ENCODE data around the gene IL17B.

The IL17B gene, protein sequence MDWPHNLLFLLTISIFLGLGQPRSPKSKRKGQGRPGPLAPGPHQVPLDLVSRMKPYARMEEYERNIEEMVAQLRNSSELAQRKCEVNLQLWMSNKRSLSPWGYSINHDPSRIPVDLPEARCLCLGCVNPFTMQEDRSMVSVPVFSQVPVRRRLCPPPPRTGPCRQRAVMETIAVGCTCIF

DNA sequence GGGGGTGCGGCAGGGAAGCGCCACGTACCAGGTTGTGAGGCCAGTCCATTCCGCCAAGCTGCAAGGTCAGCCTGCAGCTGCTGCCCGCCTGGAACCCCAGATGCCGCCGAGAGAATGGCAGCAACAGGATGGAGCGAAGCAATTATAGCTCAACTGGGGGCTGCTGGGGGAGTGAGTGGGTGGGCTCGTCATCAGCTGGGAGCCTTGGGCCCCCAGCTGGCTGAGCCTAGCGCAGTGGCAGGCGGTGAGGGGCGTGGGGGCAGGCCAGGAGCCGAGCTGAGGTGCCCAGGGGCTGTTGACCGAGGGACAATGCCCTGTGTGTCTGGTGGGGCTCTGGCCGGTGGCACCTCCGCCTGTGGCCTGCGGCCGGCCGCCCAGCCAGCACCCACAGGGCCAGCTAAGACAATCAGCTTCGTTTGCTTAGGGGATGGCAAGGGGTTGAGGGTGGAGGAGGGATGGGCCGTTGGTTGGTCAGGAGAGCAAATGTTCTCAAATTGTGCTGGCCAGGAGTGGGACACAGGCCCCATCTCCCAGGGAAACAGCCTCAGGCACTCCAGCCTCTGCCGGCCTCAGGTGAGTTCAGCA is at the start of gene IL17B:
TSS of gene IL17B (minus strand) at position 116 of the 585 bp plus-strand sequence. CDS start at position 49, 67 bp downstream.
- DNase-seq, result no peak

DNA sequence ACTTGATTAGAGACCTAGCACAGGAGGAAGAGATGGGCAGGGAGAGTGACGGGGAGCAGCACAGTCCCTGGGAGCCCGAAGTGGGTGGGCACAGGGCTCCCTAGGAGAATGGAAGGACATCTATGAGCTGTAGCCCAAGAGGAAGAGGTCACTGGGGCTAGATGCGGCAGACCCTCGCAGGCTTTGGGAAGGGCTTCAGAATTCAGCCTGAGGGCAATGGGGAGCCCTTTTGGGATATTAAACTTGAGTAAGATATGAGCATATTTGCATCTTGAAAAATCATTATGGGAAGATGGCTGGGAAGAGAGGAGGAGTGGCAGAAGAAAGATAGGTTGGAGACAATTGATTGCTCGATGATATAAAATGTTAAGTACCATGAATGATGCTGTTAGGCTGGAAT is 48.9 kb upstream of the IL17B start:
- DNase-seq, result no peak

DNA sequence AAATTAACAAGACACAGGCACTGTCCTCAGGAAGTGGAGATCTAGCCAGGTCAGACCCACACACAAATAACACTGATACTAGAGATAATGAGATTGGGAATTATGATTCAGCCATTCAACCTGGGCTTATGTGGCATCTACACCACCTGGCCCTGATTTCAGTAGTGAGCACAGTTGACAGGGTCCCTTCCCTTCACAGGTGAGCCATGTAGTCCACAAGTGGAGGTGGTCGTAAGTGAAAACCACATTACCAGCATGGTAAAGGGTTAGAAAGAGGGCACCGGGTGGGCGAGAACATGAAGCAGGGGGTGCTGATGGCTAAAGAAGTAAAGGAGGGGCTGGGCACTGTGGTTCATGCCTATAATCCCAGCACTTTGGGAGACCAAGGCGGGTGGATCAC is 48.3 kb upstream of the IL17B start:
- DNase-seq, result no peak

DNA sequence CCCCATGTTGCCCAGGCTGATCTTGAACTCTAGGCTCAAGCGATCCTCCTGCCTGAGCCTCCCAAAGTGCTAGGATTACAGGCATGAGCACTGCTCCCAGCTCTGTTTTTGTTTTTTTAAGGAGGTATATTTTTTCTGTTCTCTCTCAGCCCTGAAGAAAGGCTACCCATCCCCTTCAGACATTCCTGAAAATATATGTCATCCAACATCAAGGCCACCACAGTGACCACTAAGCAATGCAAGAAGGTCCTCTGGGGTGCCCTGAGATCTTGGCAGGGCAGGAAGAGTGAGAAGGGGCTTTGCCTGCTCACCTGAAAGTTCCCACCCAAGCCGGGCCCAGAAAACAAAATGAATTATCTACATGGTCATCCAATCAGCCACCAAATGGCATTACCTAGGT is 47.8 kb upstream of the IL17B start:
- no peak for DNase-seq

DNA sequence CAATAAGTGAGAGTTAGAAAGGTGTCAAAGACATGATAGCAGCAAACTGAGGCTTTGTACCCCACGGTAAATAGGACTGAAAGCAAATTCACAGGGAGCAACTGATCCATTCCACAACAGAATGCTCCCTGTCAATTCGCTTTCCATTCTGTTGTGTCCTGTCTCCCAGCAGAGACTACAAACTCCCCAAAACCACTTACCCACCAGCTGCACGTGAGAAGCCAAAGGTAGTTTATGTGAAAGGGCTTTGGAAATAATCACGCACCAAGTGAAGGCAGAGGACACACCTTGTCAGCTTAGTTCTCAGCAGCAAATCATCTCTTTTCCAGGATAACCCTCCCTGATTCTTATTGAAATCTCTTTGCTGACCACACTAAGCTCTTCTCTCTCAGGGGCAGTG is 46.6 kb upstream of the IL17B start:
- DNase-seq, result no peak

DNA sequence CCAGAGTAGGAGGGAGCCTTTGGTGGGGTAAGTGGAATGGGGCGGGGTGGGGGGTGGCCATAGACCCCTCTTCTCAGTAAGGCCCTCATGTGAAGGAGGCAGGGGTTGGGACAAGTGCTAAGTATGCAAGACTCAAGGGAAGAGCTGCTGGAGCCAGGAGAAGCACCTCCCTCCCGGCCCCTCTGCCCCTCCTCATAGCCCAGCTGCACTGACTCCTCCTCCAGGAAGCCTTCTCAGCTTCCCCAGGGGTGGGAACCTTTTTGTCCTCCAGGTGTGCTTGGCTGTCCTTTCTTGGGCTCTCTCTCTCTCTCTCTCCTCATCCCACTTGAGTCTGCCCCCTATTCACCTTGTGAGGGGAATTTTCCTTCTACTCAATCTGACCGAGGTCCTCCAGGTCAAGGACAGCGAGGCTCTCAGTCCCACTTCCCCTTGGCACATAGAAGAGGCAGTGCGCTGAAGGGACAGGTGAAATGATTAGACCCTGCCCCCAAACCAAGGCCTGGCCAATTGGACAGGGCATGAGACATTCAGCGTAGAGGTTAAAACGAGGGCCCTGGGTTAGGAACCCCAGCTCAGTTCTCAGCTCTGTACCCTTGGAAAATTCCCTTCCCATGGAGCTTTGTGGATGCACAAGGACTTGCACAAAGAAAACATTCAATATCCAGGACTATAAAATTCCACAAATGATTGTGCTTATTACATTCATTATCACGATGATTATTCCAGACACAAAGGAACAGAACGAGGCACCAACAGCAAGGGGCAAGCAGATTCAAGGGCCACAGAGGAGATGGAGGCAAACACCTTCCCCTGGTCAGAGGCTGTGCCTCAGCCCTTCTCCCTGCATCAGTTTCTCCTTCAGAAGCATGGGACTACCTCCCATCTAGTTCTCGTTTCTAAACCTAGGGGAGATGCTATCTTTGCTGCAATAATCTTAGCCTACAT is 45.6 kb upstream of the IL17B start:
- DNase-seq, result no peak

DNA sequence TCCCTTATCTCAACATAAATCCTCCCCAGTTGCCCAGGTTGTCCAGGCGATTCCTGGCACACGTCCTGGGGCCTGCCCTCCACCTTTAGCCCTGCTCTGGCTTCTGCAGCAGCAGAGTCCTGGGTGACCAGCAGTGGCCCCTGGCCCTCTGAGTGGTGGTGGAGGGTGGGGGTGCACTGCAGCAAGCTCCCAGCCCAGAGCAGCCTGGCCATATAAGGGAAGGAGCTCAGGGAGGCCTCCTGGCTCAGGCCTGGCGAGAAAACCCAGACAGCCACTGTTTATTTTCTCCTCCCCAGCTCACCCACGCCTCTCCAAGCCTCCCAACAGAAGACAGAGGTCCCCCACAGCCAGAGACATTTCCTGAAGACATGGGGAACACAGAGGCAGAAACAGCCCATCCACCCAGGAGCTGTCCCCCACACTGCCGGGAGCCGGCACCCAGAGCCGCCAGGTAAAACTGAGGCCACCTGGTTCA is 44.7 kb upstream of the IL17B start:
- DNase-seq, result no peak

DNA sequence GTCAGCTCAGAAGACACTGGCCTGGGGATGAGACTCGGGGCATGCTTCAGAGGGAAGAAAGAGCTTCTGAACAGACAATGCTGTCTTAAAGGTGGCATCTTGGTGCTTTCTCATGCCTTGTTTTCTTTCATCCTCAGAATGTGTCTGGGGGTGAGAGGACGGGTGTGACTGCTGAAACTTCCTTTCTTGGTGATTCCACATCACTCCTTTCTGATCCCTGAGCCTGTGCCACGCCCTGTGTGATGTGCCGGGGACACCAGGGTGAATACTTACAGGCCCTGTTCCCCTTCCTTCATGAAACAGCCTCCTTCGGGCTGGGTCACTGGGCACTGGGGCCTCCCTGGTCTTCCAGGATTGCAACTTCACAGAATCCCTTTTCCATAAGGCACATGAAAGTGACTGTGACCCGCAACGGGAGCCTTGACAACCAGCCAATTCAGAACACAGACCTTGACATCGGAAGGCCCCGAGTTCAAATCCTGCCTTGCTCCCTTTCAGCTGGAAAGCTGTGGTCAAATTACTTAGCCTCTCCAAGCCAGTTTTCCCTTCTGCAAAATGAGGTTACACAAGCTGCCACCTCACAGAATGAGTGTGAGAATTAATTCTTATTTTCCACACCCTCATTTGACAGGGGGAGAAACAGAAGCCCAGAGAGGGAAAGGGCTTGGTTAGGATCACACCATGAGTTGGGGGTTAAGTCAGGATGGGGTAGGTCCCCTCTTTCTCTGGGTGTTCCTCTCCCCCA is 44.1 kb upstream of the IL17B start:
- no peak for DNase-seq

DNA sequence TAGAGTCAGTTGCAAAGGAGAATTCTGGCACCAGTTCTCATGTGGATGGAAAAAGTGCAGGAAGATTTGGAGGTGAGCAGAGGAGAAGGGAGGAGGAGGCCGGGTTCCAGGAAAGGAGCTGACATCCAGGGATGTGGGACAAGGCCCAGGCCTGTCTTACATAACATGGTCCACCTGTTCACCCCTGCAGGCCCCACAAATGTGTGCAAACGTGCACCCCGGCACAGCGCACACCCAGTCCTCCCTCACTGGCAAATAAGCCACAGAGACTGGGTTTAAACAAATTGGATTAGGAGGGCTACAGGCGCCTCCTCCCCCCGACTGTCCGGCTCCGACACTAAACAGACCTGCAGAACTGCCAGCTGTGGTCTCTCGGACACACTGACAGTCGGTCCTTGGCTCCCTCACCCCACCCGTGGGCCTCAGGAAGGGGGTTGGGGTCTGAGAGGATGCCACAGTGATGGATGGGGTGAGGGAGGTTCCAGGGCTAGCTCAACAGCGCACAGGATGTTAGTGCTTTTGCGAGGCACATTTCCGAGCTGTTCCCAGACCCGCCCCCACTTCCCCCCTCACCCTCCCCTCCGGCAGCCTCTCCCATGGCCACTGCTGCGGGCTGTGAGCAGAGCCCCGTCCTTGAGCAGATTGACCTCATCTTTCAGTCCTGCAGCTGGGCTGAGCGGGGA is 43.4 kb upstream of the IL17B start:
- DNase-seq, result no peak

DNA sequence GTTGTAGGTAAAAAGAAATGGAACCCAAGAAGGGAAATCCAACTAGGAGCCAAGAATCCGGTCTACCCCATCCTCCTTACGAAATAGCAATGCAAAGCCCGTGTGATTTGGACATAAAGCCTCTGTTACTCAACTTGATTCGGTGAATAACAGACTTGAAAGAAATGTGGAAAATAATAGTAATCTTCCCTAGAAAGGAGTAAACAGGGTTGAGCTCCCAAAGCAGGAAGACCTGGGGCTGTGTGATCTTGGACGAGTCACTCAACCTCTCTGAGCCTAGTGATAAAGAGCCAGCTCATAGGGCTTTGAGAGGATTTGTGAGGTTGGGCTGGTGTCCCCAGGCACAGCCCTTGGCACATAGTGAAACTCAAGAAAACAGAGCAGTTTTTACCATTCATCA is 42.7 kb upstream of the IL17B start:
- no peak for DNase-seq

DNA sequence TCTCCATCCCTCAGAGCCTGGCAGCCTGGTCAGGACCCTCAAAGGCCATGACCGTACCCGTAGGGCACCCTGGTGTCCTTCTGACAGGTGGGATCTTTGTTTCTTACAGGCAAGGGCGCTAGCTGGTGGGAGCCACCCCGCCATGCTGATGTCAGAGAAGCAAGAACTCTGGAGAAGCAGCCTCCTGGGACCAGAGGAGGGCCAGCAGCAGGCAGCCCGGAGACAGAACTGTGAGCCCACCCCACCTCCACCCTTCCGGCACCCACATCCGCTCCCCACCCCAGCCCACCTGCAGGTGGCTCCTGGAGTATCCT is 42.2 kb upstream of the IL17B start:
- DNase-seq, result no peak

DNA sequence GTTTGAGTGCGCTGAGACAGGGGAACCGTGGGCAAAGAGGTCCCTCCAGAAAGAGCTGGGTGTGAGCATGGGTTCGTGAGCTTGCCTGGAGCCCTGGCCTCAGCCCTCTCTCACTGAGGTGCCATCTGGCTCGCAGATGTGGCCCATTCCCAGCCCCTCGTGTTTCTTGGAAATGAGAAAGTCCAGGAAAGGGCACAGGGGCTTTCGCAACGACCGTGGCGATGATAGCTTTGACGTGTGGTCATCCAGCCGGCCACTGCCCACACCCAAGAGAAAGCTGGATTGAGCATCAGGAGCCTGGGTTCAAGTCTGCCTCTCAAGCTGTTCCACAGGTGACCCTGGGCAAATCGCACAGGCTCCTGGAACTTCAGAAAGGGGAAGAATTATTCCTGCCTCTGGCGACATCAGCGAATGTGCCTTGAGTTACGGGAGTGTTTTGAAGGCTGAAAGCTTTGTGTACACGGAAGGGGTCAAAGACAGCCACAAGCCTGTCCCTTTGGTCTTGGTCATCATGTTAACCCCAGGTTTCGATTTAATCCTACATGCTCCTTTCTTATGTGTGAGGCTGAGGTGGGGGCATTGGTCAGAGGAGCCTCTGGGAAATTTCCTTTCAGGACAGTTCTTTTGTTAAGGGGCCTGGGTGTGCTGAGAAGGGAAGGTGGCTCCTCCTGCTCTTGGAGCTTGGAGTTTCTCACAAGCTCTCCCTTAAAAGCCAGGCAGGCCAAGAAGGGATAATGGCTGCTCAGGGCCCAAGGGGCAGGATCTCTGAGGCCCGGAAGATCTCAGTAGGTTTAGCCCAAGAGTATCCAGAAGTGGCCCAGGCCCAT is 41.7 kb upstream of the IL17B start:
- no peak for DNase-seq

DNA sequence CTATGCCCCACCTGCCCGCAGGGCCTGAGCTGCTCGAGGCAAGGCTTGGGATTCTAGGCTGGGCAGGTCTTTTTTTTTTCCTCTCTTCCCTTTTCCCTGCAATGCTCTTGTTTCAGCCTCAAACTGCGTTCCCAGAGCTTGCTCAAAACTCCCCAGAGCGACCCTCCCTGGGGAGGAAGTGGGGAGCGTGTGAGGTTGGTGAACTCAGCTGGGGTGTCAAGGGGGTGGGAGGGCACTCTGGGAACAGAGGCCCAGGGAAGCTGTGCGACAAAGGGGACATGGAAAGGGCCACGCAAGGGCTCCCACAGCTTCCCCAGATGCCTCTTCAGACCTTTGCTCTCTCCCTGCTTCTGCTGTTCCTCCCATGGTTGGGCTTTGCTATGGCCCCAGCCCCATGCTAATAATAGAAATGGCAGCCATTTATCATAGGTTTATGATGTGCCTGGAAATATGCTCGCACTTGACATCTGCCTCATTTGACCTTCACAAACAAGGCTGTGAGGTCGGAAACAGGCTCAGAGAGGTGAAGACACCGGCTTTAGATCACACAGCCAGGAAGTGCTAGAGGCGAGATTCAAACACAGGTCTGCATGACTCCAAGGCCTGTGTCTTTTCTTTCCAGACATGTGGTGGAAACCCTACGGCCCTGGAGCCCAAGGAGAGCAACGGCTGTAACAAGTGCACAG is 40.9 kb upstream of the IL17B start:
- DNase-seq, result no peak

DNA sequence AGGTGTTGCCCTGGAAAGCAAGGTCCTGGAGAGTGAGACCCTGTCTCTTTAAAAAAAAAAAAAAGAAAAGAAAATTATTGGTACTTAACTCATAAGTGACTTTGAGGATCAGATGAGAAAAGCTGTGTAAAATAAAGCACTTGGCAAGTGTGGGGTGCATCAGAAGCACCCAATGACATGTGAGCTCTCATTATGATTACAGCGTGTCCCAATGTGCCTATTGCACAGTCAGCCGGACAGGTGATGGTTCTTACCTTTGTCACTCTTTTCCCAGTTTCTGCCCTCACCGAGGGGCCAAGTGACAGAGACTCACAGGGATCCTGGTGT is 40.4 kb upstream of the IL17B start:
- no peak for DNase-seq

DNA sequence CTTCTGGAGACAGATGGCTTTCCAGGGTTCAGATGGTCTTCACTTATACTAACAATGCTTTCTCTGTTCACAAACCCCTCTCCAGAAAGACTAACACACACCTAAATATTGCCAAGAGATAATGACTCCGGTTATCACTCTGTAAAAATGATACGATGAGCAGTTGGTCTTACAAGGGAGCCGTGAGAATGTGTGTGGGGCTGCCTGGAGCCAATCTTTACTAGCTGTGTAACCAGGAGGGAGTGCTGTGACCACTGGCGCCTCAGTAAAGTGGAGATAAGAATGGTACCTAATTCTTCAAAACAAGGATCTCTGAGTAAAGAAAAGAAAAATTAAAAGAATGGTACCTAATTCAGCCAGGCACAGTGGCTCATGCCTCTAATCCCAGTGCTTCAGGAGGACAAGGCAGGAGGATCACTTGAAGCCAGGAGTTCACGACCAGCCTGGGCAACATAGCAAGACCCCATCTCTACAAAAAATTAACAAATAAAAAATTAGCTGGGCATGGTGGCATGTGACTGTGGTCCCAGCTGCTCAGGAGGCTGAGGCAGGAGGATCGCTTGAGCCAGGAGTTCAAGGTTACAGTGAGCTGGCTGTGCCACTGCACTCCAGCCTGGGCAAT is 39.9 kb upstream of the IL17B start:
- DNase-seq, result no peak

DNA sequence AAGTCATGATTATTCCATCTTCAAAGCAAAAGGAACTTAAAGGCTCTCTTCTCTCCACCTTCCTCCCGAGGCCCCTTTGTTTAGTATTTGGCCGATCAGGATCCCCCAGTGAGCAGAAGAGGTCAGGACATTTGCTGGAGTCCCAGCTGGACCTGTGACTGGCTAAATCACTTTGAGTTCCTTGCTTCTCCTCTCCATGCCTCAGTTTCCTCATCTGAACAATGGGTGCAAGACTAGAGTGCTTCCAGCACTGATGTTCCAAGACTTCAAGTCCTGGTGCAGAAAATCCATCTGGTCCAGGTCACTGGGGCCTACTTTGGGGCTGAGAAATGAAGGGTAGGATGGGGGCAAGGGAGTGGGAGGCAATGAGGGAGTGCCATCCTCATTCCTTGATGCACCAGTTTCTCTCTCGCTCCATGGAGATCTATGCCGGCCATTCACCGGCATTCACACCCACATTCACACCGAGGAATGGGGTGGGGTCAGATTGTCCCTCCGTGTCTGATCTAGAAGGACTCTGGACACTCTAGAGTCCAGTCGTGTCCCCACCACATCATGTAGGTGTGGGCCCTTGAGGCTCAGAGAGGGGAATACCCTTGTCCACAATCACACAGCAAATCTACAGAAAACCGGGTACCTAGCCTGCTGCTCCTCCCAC is 38.7 kb upstream of the IL17B start:
- DNase-seq, result no peak

DNA sequence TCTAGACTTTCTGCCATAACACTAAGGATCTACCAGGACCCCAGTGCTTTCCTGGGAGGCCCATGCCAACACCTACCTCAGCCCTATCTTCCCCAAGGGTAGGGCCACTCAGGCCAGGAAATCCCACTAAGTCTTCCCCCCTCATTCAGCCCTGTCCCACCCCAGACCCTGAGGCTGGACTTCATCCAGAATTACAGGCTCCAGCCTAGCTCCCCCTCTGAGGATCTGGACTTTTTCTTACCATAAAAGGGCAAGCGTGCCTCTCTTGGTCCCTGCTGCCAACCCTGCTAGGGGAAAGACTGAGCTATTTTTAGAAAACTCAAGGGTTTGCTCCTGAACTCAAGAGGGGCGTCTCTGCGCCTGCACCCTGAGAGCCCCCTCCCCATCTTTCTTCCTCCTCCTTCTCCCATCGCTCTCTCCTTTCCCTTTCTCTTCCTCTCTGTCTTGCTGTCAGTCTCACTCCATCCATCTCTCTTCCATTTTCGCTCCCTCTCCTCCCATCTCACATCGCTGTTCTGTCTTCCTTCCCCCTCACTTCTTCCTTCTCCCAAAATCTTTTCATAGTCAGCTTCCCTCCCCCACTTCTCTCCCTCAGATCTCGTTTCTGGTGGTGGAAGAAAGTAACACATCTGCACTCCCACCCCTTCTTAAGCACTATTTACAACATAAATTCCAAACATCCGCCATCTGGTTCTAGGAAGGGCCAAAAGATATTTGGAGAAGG is 38.1 kb upstream of the IL17B start:
- DNase-seq, result no peak

DNA sequence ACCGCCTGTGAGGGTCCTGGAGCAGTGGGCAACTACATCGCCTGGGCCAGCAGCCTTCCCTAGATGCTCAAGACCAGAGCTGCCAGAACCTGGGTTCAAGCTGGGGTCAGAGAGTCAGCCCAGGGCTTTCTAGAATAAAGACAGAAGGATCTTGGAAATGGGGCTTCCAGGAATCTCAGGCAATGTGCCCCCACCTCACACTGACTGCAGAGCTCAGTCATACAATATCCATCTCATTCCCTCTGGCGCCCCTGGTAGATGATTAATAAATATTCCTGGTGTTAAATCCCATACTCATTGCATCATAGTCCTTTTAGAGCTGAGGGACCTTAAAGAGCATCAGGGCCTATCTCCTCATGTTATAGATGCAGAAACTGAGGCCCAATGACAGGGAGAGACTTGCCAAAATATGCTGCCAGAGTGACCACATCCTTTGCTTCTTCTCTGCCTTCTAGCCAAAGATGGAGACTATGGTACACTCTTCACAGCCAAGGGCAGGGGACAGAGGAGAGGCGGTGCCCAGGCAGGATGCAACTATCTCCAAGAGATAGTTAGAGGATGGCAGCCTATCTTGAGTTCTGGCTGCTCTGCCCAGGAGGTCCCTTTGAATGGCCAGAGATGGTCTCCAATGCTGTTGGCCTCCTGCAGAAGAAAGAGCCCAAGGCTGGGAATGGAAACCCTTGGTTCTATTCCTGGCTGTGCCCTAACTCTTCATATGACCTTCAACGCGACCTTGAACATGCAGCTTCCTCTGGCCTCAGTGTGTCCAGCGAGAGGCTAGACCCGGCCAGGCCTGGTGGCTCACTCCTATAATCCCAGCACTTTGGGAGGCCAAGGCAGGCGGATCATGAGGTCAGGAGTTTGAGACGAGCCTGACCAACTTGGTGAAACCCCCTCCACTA is 36.2 kb upstream of the IL17B start:
- DNase-seq, result no peak

Measured in NCI-H510A (cell line).